ENCODE results near the gene AKAP6. TPM values are rescaled to one million over a fixed set of nuclear protein-coding genes. Genes with fewer than 3 reads are reported as not detected.
"Not testable (repeated sequence)": the region's sequence is repeated elsewhere in the genome, so short reads cannot be mapped to it uniquely, and the experiment has no call there.

The AKAP6 gene
- total RNA-seq, 1 donor from 2014 or later = 4.4 TPM

GRCh38 chr14:32450919-32451675 lies 122.0 kb downstream of the AKAP6 start:
- ATAC-seq = no peak

- ATAC-seq = no peak
Observed at GRCh38 chr14:32453857-32454810, 125.0 kb downstream of the AKAP6 start.

DNA sequence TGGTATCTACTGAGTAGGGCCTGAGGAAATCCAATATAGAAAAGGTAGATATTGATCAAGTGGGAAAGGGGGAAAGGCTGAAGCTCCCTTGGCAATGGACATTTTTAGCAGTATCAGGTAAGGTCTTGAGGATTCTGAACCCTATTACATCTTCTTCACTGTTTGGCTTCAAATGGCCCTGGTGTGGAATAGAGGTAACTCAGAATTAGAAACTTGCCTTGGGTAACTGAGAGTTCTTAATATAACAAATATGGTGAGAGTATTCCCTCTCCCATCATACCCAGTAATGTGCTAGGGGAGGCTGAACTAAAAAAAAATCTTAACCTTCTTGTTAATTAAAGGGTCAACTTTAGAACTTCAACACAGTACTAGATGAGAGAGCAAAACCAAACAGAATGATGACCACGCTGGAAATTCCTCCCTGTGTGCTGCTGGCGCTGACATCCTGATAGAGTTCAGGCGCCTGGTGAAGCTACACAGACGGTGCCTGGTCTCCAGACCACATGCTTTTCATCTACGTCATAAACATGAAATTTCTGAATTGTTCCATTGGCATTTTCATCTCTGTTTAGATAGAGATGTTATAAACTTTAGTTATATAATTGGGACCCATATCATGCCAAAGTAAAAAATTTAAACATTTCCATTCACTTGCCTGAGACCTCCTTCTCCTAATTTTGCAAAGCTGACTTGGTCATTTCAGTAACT lies 128.3 kb downstream of the AKAP6 start:
- ATAC-seq = no peak

- no peak for ATAC-seq
Observed at GRCh38 chr14:32458720-32459119, 129.6 kb downstream of the AKAP6 start.

GRCh38 chr14:32460267-32460666 lies 131.2 kb downstream of the AKAP6 start:
- ATAC-seq = no peak

DNA sequence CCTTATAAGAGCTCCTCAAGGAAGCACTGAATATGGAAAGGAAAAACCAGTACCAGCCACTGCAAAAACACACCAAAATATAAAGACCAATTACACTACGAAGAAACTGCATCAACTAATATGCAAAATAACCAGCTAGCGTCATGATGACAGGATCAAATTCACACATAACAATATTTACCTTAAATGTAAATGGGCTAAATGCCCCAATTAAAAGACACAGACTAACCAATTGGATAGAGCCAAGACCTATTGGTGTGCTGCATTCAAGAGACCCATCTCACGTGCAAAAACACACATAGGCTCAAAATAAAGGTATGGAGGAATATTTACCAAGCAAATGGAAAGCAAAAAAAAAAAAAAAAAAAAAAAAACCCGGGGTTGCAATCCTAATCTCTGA lies 133.5 kb downstream of the AKAP6 start:
- ATAC-seq = not testable (repeated sequence)

DNA sequence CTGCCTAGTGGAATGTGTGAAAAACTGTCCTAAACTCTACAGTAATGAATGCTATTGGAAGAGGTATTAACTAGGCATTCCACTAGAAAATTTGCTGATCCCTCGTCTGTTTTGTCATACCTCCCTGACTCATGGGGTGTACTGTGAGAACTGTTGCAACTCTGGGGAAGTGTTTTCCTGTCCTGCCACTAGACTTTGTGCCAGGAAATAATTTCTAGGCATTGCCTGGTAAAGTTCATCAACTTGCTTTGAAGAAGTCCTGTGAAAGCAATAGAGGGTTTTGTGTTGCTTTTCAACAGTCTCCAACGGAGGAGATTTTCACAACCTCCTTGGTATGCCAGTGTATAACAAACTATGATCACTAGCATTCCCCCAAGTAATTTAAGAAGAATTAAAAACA lies 139.9 kb downstream of the AKAP6 start:
- peak; percentile 85 for ATAC-seq

- no peak for ATAC-seq
Observed at GRCh38 chr14:32469388-32470160, 140.5 kb downstream of the AKAP6 start.

- no peak for ATAC-seq
Observed at GRCh38 chr14:32470161-32470715, 141.1 kb downstream of the AKAP6 start.

DNA sequence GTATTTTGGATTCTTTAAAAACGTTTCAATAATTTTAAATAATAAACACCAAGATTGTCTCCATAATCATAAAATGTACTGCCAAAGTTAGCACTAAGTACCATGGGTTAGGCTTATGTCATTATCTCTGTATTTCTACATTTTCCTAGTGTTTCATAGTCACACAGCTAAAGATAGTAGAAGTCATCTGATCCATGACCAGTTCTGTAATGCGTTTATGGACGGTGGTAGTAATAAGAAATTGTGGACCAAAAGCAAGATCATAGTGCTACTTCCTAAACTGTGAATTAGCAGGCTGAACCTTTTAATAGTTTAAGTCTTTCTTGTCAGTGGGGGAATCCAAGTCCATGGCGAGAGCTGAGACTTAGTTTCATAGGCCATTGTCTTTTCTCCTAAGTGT lies 142.1 kb downstream of the AKAP6 start:
- ATAC-seq = no peak

DNA sequence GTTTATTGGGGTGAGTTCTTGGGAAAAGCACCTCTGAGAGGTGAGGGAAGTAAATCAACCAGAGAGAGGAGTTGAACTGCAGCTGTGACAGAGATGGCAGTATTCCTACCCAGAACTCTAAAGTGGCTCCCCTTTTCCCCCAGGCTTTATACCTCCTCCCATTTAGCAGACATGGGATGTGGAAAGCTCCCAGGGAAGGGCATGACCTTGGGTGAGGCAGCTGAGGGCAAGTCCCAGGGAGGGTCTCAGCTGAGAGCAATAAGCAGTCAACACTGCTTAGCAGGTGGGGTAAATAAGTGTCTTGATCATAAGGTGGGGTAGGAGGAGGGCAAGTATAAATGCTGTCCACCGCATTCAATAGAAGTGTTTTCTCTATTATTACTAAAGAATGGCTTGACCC lies 143.0 kb downstream of the AKAP6 start:
- no peak for ATAC-seq

DNA sequence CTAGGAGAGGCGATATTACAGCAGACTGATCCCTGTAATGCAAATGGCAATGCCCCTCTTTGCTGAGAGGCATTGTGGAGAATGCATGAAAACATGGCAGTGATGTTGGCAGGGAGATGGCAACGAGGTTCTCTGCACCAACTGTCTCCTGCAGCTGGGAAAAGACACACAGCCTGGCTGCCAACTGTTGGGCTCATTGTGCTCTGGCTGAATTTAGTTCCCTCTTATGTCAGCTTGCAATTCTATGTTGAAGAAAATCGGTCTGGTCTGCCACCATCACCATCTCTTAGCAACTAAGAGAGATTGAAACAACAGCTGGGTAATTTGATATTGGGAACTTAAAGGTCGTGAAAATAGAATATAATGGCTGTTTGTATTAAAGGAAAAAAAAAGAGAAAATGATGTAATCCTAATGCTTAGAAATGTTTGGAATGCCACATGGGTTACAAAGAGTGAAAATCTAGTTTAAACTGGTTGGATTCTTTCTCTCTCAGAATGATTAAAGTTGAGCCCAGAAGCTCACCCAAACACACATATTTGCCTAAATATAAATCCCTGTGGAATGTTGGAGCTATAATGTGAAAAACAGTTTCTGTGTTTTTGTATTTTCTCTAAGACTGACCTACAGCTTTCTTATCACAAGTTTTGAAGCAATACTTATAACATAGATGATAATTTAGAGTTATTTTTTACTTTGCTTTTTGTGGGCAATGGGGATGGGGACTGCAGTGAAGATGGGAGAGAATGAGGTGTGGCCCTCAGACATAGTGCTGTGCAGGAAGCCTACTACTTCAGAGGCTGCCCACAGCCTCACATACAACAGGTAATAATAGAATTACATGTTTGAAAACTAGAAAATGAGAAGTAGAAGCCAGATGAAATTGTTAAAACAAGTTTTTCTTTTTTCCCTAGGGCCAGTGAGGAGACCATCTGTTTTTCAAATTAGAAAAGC lies 143.7 kb downstream of the AKAP6 start:
- ATAC-seq = no peak

GRCh38 chr14:32473464-32473855 lies 144.4 kb downstream of the AKAP6 start:
- peak; percentile 94 for ATAC-seq

DNA sequence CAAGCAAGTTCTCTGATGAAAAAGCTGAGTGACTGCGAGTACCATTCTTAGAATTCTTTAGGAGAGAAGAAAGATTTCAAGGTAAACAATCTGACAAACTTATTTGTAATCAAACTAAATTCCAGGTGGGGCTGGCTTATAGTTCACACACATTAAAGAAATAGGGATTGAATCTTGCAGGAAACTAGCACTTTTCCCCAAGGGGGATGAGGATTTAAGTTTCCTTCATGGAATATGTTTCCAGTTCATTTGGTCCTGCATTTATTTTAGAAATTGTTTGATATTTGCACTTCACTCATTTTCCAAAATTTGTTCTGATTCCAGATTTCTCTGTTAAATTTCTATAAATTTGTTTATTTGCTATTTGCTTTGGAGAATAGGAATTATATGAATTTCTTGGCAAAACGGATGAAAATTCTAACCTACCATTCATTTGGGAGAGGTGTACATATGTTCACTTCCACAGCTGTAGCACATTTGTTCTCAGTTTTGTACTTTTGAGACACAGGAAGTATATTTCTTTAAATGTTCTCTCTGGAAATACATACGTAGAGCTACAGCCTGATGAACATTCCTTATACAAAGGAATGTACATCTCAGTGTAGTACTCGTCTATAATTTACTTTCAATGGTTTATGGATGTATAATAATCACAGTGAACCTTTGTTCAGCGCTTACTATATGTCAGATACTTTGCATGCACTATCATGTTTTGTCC lies 145.5 kb downstream of the AKAP6 start:
- no peak for ATAC-seq

DNA sequence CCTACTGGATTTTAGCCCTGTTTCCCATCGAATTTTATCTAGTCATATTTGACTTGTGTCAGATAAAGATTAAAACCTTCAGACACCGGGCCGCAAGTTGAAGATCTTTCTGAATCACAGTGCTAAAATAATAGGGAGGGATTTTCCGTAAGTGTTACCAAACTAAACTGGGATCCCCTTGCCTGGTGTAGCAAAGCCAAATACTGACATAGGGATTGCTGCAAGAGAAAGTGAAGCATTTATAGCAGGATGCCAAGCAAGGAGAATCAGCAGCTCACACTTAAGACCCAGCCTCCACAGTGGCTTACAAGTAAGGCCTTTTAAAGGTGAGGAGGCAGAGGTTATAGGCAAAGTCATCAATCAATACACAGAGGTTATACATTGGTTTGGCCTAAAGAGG lies 147.4 kb downstream of the AKAP6 start:
- no peak for ATAC-seq

GRCh38 chr14:32477396-32477795 lies 148.3 kb downstream of the AKAP6 start:
- ATAC-seq = no peak

DNA sequence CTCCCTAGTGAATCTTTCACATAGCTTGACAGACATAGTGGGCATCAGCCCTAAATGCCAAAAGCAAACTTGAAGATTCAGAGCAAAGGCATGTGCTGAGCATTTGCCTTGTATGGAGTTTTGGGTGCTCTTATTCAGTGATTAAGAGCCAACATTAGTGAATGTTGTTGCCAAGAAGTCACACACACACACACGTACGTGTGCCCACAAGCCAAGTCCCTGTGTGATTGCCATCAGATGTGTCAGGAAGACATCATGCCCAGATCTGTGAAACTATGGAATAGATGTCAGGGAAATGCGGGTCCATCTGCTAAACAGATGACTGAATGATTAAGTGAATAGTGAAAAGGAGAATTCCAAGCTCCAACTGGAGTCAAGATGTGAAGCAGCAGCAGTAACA lies 149.0 kb downstream of the AKAP6 start:
- ATAC-seq = no peak

DNA sequence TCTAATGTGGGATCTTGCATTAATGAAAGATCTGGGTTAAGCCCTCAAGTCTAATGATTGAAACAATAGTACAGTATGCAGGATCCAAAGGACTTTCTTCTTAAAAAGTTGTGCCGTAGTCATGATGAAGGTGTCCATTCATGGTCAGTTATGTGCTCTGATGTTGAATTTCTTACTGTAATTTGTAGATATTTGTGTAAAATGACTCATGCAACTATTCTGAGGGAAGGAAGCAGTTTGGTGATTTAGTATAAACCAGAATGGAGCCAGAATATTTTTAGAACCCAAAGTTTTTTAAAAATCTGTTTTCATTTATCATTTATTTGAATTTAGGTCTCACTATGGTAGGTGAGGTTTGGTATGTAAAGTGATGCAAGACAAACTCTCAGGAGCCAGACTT lies 151.2 kb downstream of the AKAP6 start:
- no peak for ATAC-seq

DNA sequence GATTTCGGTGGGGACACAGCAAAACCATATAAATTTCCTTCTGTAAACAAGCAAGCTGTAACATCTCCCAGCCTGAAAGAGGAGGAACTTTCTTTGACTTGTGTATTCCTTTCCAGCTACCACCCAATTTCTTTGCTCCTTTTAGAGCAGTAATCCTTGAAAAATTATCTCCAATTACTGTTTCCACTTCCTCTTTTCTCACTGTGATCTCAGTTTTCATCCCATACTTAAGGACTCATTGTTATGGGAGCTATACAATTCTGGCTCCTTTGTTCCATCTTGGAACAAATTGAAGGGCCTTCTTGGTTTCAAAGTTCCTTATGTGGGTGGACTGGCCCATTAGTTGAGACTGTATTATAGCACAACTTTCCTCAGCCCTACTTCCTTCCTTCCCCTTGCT lies 152.6 kb downstream of the AKAP6 start:
- ATAC-seq = no peak

GRCh38 chr14:32491416-32492016 lies 162.4 kb downstream of the AKAP6 start:
- no peak for ATAC-seq
